ENCODE data around the gene PPY.
"Not testable (repeated sequence)": the region's sequence is repeated elsewhere in the genome, so short reads cannot be mapped to it uniquely, and the experiment has no call there.

PPY gene

GRCh38 chr17:43928609-43929008 is 13.7 kb downstream of the PPY start:
- DNase-seq = no peak

GRCh38 chr17:43927929-43928328 is 14.3 kb downstream of the PPY start:
- DNase-seq = not testable (repeated sequence)

GRCh38 chr17:43927060-43927864 is 15.0 kb downstream of the PPY start:
- DNase-seq = no peak

DNA sequence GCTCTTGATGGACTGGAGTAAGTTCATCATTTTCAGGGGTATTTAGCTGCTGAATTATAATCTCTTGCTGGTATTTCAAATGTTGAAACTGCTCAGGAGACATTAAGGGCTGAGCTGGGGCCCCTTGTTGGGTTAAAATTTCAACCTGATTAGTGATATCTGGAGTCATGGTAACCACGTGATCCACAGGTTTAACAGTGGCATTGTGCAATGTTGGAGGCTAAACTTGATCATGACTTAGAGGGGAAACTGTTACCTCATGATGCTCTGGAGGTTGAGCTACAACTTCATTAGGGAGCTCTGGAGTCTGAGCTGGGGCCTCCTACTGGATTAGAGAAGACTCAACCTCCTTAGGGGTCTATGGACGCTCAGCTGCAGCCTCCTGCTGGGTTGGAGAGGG is 17.7 kb downstream of the PPY start:
- no peak for DNase-seq

DNA sequence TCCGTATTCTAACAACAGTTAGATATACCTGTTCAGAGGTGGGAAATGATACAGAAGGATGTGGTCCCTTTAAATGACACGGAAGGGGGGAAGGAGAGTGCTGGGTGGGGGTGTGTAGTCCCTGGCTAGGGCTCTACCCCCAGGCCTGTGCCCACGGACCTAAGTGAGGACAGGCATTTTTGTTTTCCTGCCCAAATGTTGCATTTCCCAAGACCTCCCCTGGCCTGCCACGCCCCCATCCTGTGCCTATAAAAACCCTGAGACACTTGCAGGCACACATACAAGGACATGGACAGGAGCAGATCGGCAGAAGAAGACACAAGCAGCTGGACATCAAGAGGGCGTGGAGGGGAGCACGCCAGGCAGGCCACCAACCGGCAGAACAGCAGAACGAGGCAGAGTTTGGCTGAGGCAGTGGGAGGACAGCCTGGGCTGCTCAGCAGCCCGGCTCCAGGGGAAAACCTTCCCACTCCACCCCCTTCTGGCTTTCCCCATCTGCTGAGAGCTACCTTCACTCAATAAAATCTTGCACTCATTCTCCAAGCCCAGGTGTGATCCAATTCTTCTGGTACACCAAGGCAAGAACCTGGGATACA is 21.7 kb downstream of the PPY start:
- DNase-seq = no peak

GRCh38 chr17:43918026-43918389 is 24.3 kb downstream of the PPY start:
- DNase-seq = no peak

- DNase-seq = no peak
Observed at GRCh38 chr17:43917348-43918025, 24.8 kb downstream of the PPY start.

DNA sequence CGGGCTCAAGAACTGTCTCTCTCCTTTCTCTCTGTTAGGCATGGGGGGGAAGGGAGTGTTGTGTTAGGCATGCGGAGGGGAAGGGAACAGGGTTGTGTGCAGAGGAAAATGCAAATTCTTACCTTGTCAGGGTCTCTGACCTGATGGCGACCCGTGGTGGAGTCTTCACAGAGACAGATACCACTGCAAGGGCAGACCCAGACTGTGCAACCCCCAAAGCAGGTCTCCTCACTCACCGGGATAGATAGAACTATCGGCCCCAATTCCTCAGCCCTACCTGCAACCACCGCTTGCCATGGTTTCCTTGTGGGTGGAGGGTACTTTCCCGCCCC is 25.3 kb downstream of the PPY start:
- DNase-seq = no peak

- no peak for DNase-seq
Observed at GRCh38 chr17:43916385-43916784, 25.9 kb downstream of the PPY start.

DNA sequence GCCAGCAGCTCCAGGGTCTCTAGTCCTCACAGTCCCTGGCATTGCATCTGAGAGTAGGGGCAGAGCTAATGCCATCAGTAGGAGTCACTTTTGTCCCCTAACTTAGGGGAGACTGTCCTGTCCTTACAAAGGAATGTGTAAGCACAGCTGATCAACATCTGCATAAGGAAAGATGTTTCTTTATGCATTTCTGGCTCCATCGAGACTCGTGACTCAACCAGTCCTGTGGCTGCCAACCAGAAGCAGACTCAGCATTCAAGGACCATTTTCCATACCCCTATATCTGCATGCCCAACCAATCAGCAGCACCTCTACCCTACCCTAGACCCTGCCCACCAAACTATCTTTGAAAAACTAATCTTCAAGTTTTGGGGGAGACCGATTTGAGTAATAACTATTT is 26.7 kb downstream of the PPY start:
- DNase-seq = no peak

DNA sequence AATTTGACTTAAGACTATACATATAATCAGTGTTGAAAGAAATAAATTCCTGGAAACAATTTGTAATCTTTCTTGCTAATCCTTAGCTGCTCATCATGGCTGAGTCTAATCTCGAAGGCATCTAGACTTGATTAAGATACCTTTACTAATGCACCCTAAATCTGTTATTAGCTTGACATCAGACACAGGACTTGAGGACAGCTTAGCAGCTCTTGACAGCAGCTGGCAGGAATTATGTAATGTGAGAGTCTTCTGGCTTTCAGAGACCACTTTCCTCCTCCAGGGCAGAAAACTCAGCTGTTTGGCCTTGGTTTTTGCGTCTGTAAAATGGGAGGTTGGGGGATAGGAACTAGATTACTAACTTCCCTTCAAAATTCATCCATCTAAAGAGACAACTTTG is 27.8 kb downstream of the PPY start:
- no peak for DNase-seq

DNA sequence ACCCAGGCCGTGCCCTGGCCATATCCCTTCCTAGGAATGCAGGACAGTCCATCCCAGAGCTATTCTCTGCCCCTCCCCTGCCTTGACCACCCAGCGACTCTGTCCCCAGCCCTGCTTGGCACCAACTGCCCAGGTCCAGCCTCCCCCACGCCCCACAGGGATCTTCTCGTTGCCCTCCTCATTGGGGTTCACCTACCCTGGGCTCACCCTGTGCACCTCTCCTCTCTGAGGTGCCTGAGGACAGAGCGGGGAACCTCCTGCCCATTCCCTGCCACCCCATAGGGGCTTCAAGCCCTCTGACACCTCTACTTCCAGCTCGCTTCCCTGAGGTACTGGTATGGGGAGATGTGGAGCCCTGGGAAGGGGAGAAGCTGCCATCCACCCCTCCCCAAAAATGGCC is 28.7 kb downstream of the PPY start:
- DNase-seq = no peak

GRCh38 chr17:43912635-43913304 is 29.5 kb downstream of the PPY start:
- DNase-seq = no peak

GRCh38 chr17:43911904-43912303 is 30.4 kb downstream of the PPY start:
- DNase-seq = no peak

GRCh38 chr17:43909537-43910231 is 32.6 kb downstream of the PPY start:
- DNase-seq = no peak

- peak in 1 of 2 experiments; percentile 70 for DNase-seq
Observed at GRCh38 chr17:43907998-43908721, 34.1 kb downstream of the PPY start.

DNA sequence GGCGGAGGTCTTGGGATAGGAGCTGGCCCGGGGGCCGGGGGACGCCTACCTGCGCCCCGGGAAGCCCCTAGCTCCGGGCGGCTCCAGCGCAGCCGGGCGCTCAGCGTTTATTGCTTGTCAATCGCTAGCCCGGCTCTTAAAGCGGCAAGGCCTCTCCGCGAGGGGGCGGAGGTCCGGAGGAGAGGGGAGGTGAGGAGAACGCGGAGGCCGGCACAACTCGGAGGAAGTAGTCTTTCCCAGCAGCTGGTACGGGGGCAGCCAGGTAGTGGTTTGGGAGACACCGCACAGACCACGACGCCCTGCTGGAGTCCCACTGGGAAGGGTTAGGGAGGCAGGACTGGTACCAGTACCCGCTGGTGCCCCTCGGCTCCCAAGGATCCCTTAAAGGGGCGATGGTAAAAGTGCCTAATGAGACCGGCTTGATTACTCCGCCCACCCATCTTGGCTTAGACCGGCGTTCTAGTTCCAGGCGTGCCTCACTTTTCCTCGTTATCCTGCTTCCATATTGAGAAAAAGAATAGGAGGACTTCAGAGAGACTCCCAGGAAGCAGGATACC is 34.8 kb downstream of the PPY start, which contains the start of gene MPP2:
Gene MPP2, minus strand, starts transcription at position 112 of the 557 bp plus-strand sequence. CDS start 3,076 bp downstream, outside the sequence.
- DNase-seq = peak; percentile 72 to 81

- no peak for DNase-seq
Observed at GRCh38 chr17:43906951-43907424, 35.3 kb downstream of the PPY start.

GRCh38 chr17:43905985-43906852 is 36.1 kb downstream of the PPY start:
- peak; percentile 64 to 68 for DNase-seq

- DNase-seq = no peak
Observed at GRCh38 chr17:43905400-43905984, 36.8 kb downstream of the PPY start.

Measured in cerebellar nuclear complex (tissue), 1 donor.